Activated CD4-positive, alpha-beta T cell treated with anti-CD3 and anti-CD28 coated beads for 48 hours (primary cell): ENCODE data around the gene MYO18B.
A peak's percentile ranks its signal among the peaks of the same experiment; 100 is the strongest.

ENCODE experiments used
- DNase-seq: peaks from one replicate; pipeline ENCODE4 v3.0.0-alpha.2; 2020

Gene MYO18B

DNA sequence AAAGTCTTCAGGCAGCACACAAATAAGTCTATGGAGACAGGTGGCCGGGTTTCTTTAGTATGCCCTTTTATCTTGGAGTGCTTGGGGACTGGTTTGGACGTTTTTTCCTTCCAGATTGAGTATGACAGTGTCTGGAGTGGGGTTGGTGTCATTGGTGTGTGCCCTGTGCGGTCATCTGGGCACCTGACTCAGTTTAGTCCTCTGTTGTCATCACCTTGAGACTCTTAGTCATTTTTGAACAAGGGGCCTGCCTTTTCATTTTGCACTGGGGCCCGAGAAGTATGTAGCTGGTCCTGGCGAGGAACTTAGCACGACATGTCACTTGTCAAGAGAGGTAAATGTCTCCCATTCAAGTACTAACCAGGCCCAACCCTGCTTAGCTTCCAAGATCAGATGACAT lies 27.2 kb upstream of the MYO18B start:
- no peak for DNase-seq

DNA sequence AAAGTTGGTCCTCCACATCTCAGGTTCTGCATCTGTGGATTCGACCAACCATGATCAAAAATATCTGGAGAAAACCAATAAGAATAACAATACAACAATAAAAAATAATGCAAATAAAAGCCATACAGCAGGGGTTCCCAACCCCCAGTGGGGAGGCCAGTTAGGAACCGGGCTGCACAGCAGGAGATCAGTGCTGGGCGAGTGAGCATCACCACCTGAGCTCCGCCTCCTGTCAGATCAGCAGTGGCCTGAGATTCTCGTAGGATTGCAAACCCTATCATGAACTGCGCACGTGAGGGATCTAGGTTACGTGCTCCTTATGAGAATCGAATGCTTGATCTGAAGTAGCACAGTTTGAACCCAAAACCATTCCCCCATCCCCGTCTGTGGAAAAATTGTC lies 25.4 kb upstream of the MYO18B start:
- DNase-seq: no peak

DNA sequence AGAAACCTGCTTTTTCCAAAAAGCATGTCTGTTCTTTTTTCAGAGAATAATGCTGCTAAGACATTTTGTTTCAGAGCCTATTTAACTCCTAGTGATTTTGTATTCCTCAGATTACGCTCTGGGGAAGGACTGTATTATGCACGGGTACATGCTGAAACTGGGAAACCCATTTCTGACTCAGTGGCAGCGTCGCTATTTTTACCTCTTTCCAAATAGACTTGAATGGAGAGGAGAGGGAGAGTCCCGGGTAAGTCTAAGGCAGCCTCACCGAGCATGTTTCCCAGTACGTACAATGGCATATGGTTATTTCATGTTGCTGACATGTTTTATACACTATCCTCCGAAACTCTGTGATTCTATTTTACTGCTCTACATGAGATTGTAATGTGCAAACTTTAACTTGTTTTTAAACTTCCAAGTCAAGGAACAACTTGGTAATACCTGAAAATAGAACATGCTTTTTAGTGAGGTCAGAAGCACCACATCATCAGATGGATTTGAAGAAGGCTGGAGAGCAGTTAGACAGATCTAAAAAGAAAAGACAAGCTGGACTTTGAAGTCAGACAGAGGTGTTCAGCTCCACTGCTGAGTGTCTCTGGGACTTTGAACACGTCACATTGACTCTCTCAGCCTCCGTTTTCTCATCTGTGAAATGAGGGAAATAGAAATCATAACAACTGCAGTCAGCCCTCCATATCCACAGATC lies 23.7 kb upstream of the MYO18B start:
- DNase-seq: no peak

DNA sequence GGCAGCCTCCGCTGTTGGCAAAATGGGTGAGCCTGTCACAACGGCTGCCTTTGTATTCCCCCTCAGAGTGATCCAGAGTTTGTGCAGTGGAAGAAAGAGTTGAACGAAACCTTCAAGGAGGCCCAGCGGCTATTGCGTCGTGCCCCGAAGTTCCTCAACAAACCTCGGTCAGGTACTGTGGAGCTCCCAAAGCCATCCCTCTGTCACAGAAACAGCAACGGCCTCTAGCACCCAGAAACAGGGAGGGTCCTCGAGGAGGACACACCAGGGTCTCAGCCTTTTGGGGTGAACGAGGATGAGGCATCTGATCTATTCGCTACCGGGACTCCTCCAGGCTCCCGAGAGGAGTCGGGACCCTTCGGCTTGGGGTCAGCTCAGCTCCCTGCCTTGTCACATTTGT lies 19.8 kb upstream of the MYO18B start:
- no peak for DNase-seq

DNA sequence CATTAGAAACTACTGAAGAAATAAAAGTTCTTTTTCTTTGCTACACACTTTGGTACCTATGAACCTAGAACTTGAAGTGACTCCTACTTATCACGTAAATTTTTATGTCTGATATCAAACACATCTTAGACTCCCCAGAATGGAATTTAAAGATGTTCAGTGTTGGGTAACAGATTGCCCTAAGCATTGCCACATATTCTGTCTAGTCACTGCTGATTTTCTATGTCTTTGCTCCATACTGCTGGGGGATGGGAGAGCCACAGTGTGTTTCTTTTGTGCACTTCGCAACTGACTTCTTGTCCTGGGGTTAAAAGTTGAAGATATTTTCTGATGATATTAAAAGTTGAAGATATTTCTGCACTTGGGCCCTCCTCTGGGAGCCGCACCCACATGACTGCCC lies 19.4 kb upstream of the MYO18B start:
- no peak for DNase-seq

DNA sequence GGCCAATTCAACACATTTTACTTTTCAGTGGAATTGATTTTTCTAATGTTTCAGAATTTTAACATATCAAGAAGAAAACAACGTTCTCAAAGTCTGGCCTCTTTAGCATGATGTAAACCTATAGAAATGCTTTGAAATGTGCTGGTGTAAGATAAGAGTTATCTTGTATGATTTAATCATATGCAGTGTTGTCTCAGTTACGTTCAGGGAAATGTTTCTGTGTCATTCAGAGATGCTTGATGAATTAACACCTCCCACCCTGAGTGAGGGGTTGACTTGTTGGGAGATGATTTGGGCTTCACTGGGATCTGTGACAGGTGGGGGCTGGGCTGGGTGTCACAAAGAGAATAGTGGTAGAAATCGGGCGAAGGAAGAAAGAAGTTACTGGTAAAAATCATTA lies 15.7 kb upstream of the MYO18B start:
- DNase-seq: no peak

DNA sequence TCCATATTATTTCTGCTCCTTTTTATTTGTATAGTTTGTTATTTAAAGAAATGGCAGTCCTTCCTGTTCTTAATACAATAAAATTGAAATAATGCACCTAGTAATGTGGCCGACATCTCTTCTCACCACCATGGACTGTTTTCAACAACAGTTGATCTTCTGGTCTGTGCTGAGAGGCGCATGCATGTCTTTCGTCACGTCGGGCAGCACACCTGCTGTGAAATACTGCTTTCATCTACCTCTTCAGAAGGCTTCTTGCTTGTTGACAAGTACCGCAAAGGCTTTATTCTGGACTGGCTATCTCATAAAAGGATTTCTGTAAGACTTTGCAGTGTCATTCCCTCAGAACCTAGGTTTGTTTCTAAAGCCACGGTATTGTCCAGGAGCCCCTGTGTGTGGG lies 13.9 kb upstream of the MYO18B start:
- no peak for DNase-seq

DNA sequence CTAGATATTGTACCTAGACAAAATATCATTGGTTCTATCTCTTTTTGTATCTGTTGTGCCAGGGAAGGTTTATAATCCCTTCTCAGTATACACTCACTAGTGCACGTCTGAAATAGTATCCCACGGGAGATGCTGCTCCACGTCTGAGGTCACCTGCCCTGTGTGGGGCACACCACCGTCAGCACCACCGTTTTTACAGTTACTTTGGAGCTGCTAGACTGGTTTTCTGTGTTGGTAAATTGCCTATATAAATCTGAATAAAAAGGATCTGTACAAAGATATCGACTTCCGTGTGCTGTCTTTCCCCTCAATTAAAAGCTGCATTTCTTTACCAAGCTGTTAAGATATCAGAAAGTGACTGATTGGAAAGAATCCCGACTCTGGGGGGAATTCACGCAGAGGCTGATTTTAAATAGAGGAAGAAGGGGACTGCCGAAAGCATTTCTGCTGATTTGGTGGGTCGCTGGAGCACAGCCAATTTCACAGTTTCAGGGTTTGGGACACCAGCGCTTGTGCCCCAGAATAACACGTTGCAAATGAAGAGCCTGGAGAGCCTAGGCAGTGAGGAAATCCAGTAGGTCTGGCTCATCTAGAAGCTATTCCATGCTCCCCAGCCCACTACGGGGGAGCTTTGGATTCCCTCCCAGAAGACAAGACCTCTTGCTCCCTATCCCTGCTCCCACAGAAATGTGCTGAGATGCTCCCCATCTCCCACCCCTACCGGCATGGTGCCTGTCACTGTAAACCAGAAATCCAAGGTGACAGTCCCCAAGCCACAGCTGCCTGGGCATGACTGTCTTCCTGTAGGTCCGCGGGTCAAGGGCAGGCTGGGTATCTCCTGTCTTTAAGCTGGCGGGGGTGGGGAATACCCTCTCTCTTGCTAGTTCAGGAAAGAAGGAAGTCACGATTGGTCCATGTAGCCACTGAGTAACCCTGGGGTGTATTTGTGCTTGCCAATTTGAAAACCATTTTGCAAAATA lies 12.7 kb upstream of the MYO18B start:
- no peak for DNase-seq

DNA sequence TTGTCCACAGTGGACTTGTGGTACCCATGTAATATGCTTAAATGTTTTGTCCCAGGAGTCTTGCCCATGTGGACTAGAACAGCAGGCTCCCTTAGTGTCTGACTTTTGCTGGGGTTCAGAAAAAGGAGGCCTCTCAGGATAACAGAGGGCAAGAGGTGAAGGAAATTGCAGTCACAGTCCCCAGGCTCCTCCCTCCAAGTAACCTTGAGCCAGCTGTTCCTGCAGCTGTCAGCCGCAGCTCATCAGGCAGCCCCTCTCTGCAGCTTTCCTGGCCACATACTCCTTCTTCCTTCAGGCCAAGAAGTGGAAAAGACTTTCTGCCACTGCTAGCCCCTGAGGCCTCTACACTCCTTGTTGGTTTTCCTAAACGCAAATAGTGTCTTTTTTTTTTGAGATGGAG lies 6.3 kb upstream of the MYO18B start:
- DNase-seq: no peak

DNA sequence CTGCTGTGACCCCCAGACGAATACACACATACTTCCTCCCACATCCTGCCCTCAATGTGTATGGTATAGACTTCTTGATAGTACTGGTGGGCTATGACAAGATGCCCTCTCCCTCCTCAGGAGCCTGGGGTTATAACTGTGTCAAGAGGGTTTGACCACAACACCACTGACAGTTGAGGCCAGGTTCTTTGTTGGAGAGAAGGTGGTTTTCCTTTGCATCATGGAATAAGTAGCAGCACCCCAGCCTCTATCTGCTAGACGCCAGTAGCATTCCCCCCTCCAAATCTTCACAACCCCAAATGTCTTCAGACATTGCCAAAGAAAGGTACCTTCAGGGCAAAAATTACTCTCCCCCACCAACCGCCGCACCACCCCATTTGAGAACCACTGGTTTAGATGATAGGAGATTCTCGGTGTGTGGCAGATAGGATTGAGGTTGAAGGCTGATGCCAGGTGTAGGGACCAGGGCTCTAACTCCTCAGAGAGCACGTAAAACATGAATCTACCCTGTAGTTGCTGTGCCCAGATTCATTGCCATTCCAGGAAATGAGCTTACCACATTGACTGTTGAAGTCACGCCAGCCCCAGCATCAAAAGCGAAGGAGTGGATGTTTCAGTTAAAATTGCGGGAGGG lies 5.5 kb upstream of the MYO18B start:
- DNase-seq: peak; percentile 68

DNA sequence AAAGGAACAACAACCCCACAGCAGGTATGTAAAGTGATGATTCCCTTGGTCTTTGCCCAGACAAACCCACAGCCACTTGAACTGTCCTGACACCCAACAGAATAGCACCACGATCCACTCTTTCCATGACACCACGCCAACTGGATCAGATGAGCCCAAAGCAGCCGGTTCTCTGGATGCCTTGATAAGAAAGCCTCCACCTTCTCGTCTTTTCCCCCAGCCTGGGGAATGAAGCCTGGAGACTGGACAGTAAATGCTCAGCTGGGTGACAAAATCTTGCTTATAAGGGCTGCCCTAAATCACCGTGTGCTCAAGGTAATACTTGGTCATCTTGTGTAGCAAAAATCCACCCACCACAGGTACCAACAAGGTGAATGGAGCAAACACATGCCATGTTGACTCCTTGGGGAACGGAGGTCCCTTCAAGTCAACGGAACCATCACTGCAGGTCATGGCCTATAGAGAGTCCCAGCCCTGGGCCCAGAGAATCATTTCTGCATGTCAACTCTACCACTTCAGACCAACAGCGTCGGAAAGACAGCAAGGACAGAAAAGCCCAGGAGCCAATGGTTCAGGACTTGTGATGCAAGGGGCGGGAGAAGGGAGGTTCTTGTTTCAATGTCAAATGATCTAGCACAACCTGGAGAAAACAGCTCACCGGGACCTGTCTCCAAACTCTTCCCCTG lies 2.2 kb upstream of the MYO18B start:
- no peak for DNase-seq

DNA sequence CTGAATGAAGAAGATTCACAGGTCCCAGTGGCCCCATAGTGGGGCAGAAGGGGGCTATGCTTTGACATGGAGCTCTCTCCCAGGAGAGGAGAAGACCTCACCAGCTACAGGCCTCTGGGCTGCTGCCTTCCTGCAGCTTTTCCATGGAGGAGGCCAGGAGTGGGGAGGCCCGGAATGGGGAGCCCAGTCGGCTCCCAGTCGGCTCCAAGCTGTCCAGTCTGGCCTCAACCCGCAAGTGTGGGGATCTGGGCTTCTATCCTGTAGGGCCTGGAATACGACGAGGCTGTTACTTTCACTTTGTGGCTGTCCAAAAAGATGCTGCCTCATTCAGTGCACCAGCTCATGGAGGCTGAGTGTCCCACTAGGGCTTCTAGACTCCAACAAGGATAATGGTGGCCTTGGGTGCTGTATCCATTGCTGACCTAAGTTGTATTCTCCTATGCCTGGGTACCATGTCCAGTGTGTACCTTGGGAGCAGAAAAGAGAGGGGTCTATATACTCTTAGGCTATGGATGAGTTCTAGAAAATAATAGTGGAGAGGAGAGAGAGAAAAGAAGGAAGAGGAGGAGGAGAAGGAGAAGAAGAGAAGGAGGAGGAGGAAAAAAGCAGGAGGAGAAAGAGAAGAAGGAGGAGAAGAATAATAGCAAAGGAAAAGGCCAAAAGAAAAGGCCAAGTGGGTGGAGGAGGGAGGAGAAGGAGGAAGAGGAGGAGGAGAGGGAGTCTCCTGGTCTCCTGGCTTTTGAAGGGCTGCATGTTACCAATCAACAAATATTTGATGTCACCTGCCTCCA lies 1.1 kb downstream of the MYO18B start:
- DNase-seq: no peak

DNA sequence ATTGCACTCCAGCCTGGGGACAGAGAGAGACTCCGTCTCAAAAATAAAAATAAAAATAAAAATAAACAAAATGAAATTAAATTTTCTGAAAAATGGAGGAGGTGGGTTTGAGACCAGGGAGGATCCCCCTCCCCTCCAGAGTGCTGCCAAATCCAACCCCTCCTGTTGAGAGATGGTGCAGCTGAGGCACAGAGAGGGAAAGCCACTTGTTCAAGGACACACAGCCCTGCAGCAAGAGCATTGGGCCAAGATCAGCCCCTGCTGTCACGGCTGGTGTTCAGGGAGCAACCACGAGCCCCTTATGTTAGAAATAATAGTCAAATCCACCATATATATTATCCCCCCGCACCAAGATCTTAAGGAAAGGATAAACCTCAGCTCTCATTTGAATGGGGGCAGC lies 2.7 kb downstream of the MYO18B start:
- no peak for DNase-seq

DNA sequence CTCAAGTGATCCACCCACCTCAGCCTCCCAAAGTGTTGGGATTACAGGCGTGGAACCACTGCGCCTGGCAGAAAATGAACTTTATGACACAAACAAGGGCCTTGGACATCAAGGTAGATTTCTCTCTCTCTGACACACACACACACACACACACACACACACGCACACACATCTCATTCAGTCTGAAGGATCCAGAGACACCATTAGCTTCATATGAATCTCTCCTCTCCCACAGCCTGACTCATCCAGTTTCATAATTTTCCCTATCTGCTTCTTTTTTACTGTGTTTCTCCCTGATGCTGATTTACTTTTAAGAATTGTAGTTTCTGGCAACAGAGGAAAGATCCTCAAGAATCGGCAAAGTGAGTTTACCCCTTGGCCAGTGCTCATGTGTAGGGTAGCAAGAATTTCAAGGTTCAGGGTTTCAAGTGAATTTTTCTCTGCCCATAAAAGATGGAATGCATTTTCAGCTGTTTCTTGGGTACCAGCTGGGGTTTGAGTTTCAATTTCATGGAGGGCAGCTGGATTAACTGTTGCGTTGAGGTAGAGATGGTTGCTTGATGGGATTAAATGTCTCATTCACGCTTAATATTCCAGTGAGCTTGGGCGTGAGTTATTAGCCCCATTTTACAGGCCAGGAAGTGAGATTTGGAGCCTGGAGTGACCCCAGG lies 3.5 kb downstream of the MYO18B start:
- peak; percentile 49 for DNase-seq

DNA sequence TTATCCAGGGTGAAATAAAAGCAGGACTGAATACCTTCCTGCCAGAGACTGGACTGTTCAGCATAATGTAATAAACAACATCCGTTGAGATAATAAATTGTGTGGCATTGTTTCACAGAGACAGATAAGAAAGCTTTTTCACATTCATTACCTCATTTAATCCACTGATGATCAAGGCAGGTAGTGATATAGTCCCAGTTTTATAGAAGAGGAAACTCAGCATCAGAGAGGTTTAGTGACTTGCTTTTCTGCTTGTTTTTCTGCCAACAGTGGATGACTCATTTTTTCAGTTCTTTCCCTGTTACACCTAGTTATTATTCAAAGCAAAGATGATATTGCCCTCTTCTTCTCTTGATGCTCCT lies 4.0 kb downstream of the MYO18B start:
- DNase-seq: no peak

DNA sequence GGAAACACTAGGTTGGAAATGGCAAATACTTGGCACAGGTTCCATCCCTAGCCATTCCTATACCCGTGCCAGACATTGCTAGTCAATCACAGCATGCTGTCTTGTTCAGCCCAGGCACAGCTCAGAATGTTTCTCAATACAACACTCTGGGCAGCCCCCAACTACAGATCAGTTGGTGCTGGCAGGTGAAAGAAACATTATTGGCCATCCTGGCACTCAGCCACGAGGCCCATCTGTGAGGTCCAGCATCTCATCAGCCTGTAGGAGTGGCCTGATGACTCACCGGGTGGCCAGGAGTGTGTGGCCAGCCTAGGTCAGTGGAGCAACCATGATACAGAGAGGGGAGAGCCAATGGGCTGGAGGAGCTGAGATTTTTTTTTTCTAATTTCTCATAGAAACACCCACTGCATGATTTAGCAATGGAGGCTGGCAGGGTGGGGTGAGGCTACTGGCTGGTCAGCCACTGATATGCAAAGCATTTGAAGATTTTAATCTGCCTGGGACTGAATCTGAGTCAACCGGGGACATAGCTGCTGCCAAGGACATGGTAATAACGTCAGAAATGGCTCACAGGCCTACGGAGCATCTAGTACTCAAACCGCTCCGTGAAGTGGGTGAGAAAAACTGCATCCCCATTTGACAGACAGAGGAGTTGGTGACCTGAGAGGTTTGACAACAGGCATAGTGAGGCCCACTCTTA lies 5.4 kb downstream of the MYO18B start:
- DNase-seq: no peak

DNA sequence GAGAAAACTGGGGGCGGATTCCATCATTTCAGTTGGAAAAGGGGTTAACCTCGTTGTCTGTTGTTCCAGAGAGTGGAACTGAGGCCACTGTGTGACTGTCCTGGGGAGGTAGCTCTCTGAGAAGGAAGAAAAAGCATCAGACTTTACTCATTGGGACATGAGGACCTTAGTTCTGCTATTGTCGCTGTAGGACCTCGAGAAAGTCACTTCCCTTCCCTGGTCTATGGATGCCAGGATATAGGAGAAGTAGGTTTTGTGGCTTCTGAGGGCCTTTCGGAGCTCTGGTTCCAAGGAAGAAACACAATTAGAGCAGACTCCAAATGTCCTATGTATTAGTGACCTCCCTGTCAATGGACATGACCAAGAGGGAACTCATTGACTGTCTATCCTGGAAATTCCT lies 6.2 kb downstream of the MYO18B start:
- DNase-seq: no peak

DNA sequence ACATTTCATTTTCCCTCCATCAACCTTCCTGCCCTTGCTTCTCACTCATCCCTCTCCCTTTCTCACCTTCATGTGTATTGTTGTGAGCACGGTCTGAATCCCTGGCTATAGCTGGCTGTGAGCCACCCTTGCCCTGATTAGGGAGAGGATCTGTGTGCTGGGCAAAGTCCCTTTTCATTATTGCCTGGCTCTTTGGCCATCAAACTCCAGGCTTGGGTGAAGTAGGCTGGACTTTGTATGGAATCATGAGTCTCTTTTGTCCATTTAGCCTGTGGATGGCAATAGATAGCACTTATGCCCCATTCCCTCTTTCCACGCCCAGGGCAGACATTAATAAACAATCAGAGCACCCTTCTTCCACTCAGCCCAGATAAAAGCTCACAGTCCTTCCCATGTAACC lies 6.7 kb downstream of the MYO18B start:
- DNase-seq: no peak

DNA sequence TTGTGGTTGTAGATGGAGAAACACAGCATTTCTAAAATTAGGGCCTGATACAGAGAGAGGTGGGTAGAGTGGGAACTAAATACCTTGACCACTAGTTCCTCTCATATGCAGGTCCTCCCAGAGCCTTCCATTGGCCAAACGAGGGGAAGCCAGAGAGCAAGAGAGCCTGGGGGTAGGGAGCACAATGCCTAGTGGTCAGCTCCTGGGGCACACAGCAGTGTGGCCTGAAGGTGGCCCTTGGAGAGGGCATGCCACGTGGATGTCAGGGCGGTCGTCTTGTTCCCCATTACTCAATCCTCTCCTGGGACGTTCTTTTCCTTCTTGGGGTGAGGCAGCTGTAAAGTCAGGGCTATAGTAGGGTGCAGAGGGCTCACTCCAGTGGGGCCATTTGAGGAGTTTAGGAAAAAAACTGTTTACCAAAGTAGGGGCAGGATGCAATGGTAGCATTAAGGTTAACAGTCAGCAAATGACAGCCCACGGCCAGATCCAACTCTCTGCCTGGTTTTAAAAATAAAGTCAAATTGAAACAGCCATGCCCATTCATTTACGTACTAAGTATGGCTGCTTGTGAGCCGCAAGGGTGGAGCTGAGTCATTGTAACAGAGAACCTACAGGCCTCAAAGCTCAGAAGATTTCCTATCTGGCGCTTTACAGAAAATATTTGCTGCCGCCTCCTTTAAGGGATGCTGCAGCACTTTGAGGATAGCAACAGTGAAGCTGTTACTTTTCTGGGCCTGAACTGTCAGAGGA lies 7.6 kb downstream of the MYO18B start:
- DNase-seq: peak; percentile 71

DNA sequence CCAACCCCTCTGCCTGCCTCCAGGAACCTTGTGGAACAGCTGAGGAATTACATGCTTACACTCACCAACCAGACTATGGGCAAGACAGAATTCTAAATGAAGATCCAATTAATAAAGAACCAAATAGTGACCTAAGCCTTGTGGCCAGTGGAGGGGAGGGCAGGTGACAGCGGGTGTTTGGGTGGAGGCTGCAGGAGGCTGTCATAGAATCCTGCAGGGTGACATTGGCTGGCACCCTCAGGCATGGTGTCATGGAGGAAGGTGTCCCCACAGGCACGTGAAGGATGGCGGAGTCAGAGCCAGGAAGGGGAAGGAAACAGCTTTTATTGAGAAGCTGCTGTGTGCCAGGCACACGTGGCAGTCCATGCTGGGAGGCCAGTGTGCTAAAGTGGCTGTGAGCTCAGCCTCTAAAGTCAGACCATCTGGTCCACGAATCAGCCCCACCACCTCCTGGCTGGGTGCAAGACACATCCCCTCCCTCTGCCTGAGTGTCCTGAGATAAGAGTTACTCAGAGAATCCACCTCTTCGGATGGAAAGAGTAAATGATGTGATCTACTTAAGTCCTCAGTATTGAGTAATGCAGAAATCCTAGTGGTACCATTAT lies 8.7 kb downstream of the MYO18B start:
- DNase-seq: no peak
